Stimulated activated CD8-positive, alpha-beta memory T cell treated with anti-CD3 and anti-CD28 coated beads, Interleukin-2, amount 100 ng/mL, for 1 hour (primary cell): ENCODE results near the gene SLC39A9.

Experiments used
- DNase-seq, 2 donors: peaks; one replicate each; pipeline ENCODE4 v3.0.0-alpha.2; 2020; ENCODE audit warnings: low read depth in 2 of 2

SLC39A9 gene

GRCh38 chr14:69500096-69500495 lies 101.6 kb downstream of the SLC39A9 start:
- no peak for DNase-seq

- no peak for DNase-seq
Measured at GRCh38 chr14:69500736-69501135, 102.2 kb downstream of the SLC39A9 start.

- no peak for DNase-seq
Measured at GRCh38 chr14:69501423-69501838, 102.9 kb downstream of the SLC39A9 start.

- DNase-seq, result no peak
Measured at GRCh38 chr14:69504775-69505174, 106.3 kb downstream of the SLC39A9 start.

DNA sequence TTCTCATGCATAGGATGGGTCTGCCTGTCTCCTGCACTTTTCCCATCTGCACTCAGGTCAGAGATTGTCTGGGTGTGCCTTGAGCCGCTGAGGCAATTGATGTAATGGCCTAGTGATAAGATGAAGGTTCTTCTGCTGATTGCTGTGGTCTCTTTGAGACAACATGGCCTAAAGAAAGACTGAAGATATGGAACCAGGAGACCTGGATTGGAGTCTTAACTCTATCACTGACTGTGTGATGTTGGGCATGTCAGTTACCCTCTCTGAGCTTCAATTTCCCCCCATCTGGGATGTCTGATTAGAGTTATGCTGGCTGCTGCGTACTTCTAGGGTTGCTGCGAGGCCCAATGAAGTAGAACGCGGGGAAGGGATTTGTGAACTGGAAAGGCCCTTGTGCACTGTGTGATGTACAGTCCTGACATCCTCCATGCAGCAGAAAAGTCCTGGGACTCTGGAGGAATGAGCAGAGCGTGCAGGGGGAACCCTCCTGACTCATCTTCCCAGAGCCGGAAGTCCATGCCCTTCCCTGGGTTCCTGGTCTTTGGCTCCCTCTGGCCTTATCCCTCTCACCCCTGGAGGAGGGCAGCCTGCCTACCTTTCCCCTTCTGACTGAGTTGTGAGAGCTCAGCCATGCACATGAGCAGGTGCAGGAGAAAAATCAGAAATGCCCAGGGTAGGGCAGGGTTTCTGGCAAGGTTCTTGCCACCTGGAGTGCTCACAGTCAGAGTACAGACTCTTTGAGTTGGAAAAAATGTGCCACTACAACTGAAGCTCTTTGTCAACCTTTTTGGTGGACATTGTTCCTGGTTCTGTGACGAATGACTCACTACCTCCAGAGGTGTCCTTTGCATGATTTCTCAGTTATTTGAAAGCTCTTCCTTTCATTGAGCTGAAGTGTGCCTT lies 107.1 kb downstream of the SLC39A9 start:
- DNase-seq, result no peak

- no peak for DNase-seq
Measured at GRCh38 chr14:69506241-69506595, 107.7 kb downstream of the SLC39A9 start.
